Esophagus squamous epithelium (tissue), 5 donors: Measurements from ENCODE around the gene TSPAN18. TPM values are rescaled to one million over a fixed set of nuclear protein-coding genes. Genes with fewer than 3 reads are reported as not detected.

Experiments
- DNase-seq: peaks from one replicate; lab custom pipeline; 2025; lab: John Stamatoyannopoulos, UW
- H3K27ac ChIP-seq, 4 donors: fragments of 200-600 bp; sonication (generic); one replicate each; pipeline ENCODE4 v1.5.1; 2016 to 2019; ENCODE audit warnings: mild to moderate bottlenecking in 1 of 4
- H3K27me3 ChIP-seq, 4 donors: fragments of 200-600 bp; sonication (generic); 1 replicate in 3 of 4; 2 replicates in 1 of 4; pipeline versions ENCODE4 v1.5.1 to v1.6.0; 2017 to 2021; ENCODE audit warnings: antibody characterized with exemption in 1 of 4
- H3K36me3 ChIP-seq, 3 donors: fragments of 200-600 bp; sonication (generic); one replicate each; pipeline ENCODE4 v1.5.1; 2016 to 2019
- H3K4me1 ChIP-seq, 3 donors: fragments of 200-600 bp; sonication (generic); one replicate each; pipeline ENCODE4 v1.5.1; 2017 to 2019
- H3K4me3 ChIP-seq, 4 donors: fragments of 200-600 bp; sonication (generic); 1 replicate in 3 of 4; 2 replicates in 1 of 4; pipeline ENCODE4 v1.5.1; 2016 to 2019; ENCODE audit warnings: mild to moderate bottlenecking in 2 of 4, moderate library complexity in 1 of 4
- H3K9me3 ChIP-seq, 3 donors: fragments of 200-600 bp; sonication (generic); one replicate each; pipeline ENCODE4 v1.5.1; 2016 to 2019
- CTCF ChIP-seq, 6 experiments: fragments of 450-650 bp in 4 of 6; fragments of 200-600 bp in 2 of 6; sonication (generic) in 2 of 6; IDR thresholded peaks; one replicate each; pipeline ENCODE4 v1.5.1; 2016 to 2019; ENCODE audit warnings: antibody characterized with exemption in 6 of 6, mild to moderate bottlenecking in 4 of 6, moderate library complexity in 4 of 6
- POLR2A ChIP-seq, 4 donors: fragments of 450-650 bp; IDR thresholded peaks; one replicate each; pipeline ENCODE4 v1.6.1; 2017; ENCODE audit warnings: antibody characterized with exemption in 4 of 4, mild to moderate bottlenecking in 4 of 4, moderate library complexity in 3 of 4
- WGBS, 2 donors: methylation state at CpG; one replicate each; pipeline ENCODE4 v1.1.5; 2018; 5-methylcytosine and 5-hydroxymethylcytosine counted together
- intact Hi-C: fragments of 100-400 bp; cut with DNase I; formaldehyde crosslinking; loops from one replicate; pipeline ENCODE4 v1.15.0; 2022
- total RNA-seq, 4 donors: library from RNA; depleted of rRNA; stranded (reverse); fragments of >200 nt; gene quantifications; one replicate each; pipeline ENCODE4 v1.1.0, GENCODE V29; 2016
- donor health status: DM: yes; HTN: yes; CAD: no.

Gene TSPAN18
- total RNA-seq, 4 donors from 2014 or later: 0.80 to 4.4 (median 2.0) TPM

- H3K27ac ChIP-seq: no peak overlapping the region
- TF ChIP-seq CTCF (IDR thresholded peaks at IDR 0.05) (no peak), POLR2A (IDR thresholded peaks at IDR 0.05) (no peak)
- intact Hi-C loops: loop anchor here (10.0 kb wide), 1 partner anchor 217 kb away; no protein-coding TSS in a partner anchor
- peaks cover 6 to 34% (median 14%) of the 10 kb centered on the region in 3 donors for H3K4me1 ChIP-seq
- no peak for DNase-seq
- H3K9me3 ChIP-seq: no peaks in the 10 kb centered on the region
- no peaks in the 10 kb centered on the region for H3K27me3 ChIP-seq
- WGBS, 2 donors: 51 to 60% methylated on average over 3 of the region's 3 CpGs
- no peaks in the 10 kb centered on the region for H3K36me3 ChIP-seq
- H3K4me3 ChIP-seq: no peak overlapping the region
Measured at GRCh38 chr11:44771841-44772240, 45.1 kb downstream of the TSPAN18 start.

- no peak for DNase-seq
- H3K9me3 ChIP-seq: no peaks in the 10 kb centered on the region
- H3K27ac ChIP-seq: peak overlapping the region in 3 of 4 donors; percentile 47 to 83 (median 73)
- no peaks in the 10 kb centered on the region for H3K27me3 ChIP-seq
- TF ChIP-seq CTCF (IDR thresholded peaks at IDR 0.05) (no peak), POLR2A (IDR thresholded peaks at IDR 0.05) (no peak)
- H3K4me3 ChIP-seq: no peak overlapping the region
- H3K36me3 ChIP-seq: no peaks in the 10 kb centered on the region
- H3K4me1 ChIP-seq: peaks cover 6 to 34% (median 14%) of the 10 kb centered on the region in 3 donors
- intact Hi-C loops: loop anchor here (10.0 kb wide), 1 partner anchor 219 kb away; no protein-coding TSS in a partner anchor
- 53 to 55% methylated on average over 4 to 9 of the region's 9 CpGs for WGBS, 2 donors
Measured at GRCh38 chr11:44773351-44773965, 46.7 kb downstream of the TSPAN18 start.

- TF ChIP-seq POLR2A (IDR thresholded peaks at IDR 0.05) (no peak), CTCF (IDR thresholded peaks at IDR 0.05) (no peak)
Measured at GRCh38 chr11:44774108-44774507, 47.3 kb downstream of the TSPAN18 start.

GRCh38 chr11:44774731-44775130 is 48.0 kb downstream of the TSPAN18 start:
- peak overlapping the region in 2 of 4 donors; percentile 56 to 73 for H3K27ac ChIP-seq
- no peaks in the 10 kb centered on the region for H3K9me3 ChIP-seq
- H3K27me3 ChIP-seq: no peaks in the 10 kb centered on the region
- H3K36me3 ChIP-seq: no peaks in the 10 kb centered on the region
- no peak for DNase-seq
- intact Hi-C loops: loop anchor here (10.0 kb wide), 1 partner anchor 220 kb away; no protein-coding TSS in a partner anchor
- TF ChIP-seq CTCF (IDR thresholded peaks at IDR 0.05) (no peak), POLR2A (IDR thresholded peaks at IDR 0.05) (no peak)
- H3K4me3 ChIP-seq: no peak overlapping the region
- 38 to 59% methylated on average over 4 of the region's 4 CpGs for WGBS, 2 donors
- H3K4me1 ChIP-seq: peaks cover 6 to 34% (median 14%) of the 10 kb centered on the region in 3 donors

More at GRCh38 chr11:44774108-44774507, 47.3 kb downstream of the TSPAN18 start:
- WGBS, 2 donors: 32% methylated on average over 2 of the region's 2 CpGs; no CpG with 5 or more reads in 1 of the 2 donors
- H3K27me3 ChIP-seq: no peaks in the 10 kb centered on the region
- H3K36me3 ChIP-seq: no peaks in the 10 kb centered on the region
- H3K27ac ChIP-seq: peak overlapping the region in 3 of 4 donors; percentile 47 to 83 (median 73)
- intact Hi-C loops: loop anchor here (10.0 kb wide), 1 partner anchor 219 kb away; no protein-coding TSS in a partner anchor
- no peak overlapping the region for H3K4me3 ChIP-seq
- peaks cover 6 to 34% (median 14%) of the 10 kb centered on the region in 3 donors for H3K4me1 ChIP-seq
- DNase-seq: no peak
- H3K9me3 ChIP-seq: no peaks in the 10 kb centered on the region

GRCh38 chr11:44775366-44775984 is 48.7 kb downstream of the TSPAN18 start:
- Histone ChIP-seq H3K4me3 (no peak overlapping the region), H3K27me3 (no peaks in the 10 kb centered on the region), H3K9me3 (no peaks in the 10 kb centered on the region), H3K4me1 (peaks cover 6 to 35% (median 14%) of the 10 kb centered on the region in 3 donors), H3K27ac (peak overlapping the region in 3 of 4 donors; percentile 20 to 73 (median 56)), H3K36me3 (no peaks in the 10 kb centered on the region)
- TF ChIP-seq CTCF (IDR thresholded peaks at IDR 0.05) (peak; percentile 38 to 76 (median 66)), POLR2A (IDR thresholded peaks at IDR 0.05) (no peak)
- intact Hi-C loops: loop anchor here (10.0 kb wide), 1 partner anchor 221 kb away; no protein-coding TSS in a partner anchor
- DNase-seq: no peak
- 31 to 41% methylated on average over 12 of the region's 12 CpGs for WGBS, 2 donors
